Heart left ventricle (tissue), 16 donors: ENCODE data around the gene C3AR1. TPM values are rescaled to one million over a fixed set of nuclear protein-coding genes. Genes with fewer than 3 reads are reported as not detected.

Source experiments
- ATAC-seq, 4 donors: fragments of 200-7000 bp; cut with Tn5 transposase; one replicate each; pipeline ENCODE4 v1.9.1; 2020 to 2022; ENCODE audit warnings: moderate library complexity in 4 of 4, mild to moderate bottlenecking in 3 of 4, moderate number of reproducible peaks in 1 of 4
- DNase-seq, 5 donors: peaks; one replicate each; pipeline ENCODE4 v3.0.0-alpha.2; 2020
- H3K27ac ChIP-seq, 12 donors: fragments of 200-600 bp; sonication (generic) in 4 of 12; one replicate each; pipeline versions ENCODE4 v1.5.0 to v1.8.0; 2016 to 2022; ENCODE audit warnings: mild to moderate bottlenecking in 2 of 12
- H3K27me3 ChIP-seq, 9 donors: fragments of 200-600 bp; sonication (generic) in 2 of 9; one replicate each; pipeline versions ENCODE4 v1.5.1 to v1.8.0; 2016 to 2022; ENCODE audit warnings: mild to moderate bottlenecking in 3 of 9
- H3K36me3 ChIP-seq, 9 donors: fragments of 200-600 bp; sonication (generic) in 2 of 9; one replicate each; pipeline versions ENCODE4 v1.5.0 to v1.8.0; 2018 to 2022; ENCODE audit warnings: mild to moderate bottlenecking in 2 of 9
- H3K4me1 ChIP-seq, 12 donors: fragments of 200-600 bp; sonication (generic) in 4 of 12; one replicate each; pipeline versions ENCODE4 v1.5.0 to v1.8.0; 2016 to 2022; ENCODE audit warnings: mild to moderate bottlenecking in 3 of 12
- H3K4me3 ChIP-seq, 12 donors: fragments of 200-600 bp; sonication (generic) in 4 of 12; one replicate each; pipeline versions ENCODE4 v1.5.0 to v1.8.0; 2017 to 2022; ENCODE audit warnings: mild to moderate bottlenecking in 9 of 12, moderate library complexity in 4 of 12
- H3K9me3 ChIP-seq, 12 donors: fragments of 200-600 bp; sonication (generic) in 4 of 12; one replicate each; pipeline versions ENCODE4 v1.5.0 to v1.8.0; 2016 to 2022; ENCODE audit warnings: mild to moderate bottlenecking in 1 of 12
- CTCF ChIP-seq, 12 donors: fragments of 200-600 bp; sonication (generic) in 4 of 12; IDR thresholded peaks; one replicate each; pipeline versions ENCODE4 v1.5.0 to v1.8.0; 2018 to 2022; ENCODE audit warnings: antibody characterized with exemption in 12 of 12, mild to moderate bottlenecking in 5 of 12
- POLR2A ChIP-seq, 2 donors: fragments of 450-650 bp; IDR thresholded peaks; one replicate each; pipeline ENCODE4 v1.6.1; 2017; ENCODE audit warnings: antibody characterized with exemption in 2 of 2, mild to moderate bottlenecking in 2 of 2, moderate library complexity in 2 of 2
- WGBS, 4 donors: extraction: QIAGEN DNeasy Blood & Tissue Kit in 2 of 4; methylation state at CpG; one replicate each; pipeline versions ENCODE4 v1.1.5 to v1.1.7; 2013 to 2018; 5-methylcytosine and 5-hydroxymethylcytosine counted together
- intact Hi-C, 10 donors: fragments of 100-400 bp; cut with DNase I; formaldehyde crosslinking; loops; one replicate each; pipeline versions ENCODE4 v1.11.1 to v1.14.2; 2022
- polyA plus RNA-seq, 2 donors: library from polyadenylated mRNA; stranded (reverse); fragments of 200-250 nt; gene quantifications; one replicate each; pipeline ENCODE4 v1.2.3, GENCODE V29; 2013
- total RNA-seq, 9 donors: library from RNA; depleted of rRNA in 2 of 9; stranded (reverse); fragments of >200 nt in 2 of 9; fragmentation: NEBNext Ultra II Directional in 3 of 9; extraction: Animal tissue kit (Norgen Biotek cat#: 25700) in 3 of 9; gene quantifications; one replicate each; pipeline versions ENCODE4 v1.1.0 to v1.2.4, GENCODE V29; 2016 to 2023
- donor health status: ischemic (EF 13 %, LVEDD 7.1; RV severe dilation, severe dysfunction).
- donor health status: healthy with polysubstance abuse.
- donor health status: DM: no; HTN: yes; CAD: no.
- donor health status: DM: no; HTN: no; CAD: no.
- donor health status: ischemic (EF 25% LVEDD 6.9; RV normal size, moderate dysfunction).
- donor health status: ischemic (EF 25% LVEDD 5.7; RV mildly dilated, moderate dysfunction).
- donor health status: healthy.
- donor health status: DM: yes; HTN: yes; CAD: no.
- donor health status: ischemic (EF 35%, LVEDD 5.7; RV mildly dilated, moderate dysfunction).
- donor health status: nonischemic (EF 11% LVEDD 7.7; RV severe dilation, severe dysfunction).
- donor health status: DM: yes; HTN: yes; CAD: no.
- donor health status: PGD.
- donor health status: ischemic (EF 29% LVEDD 5.4; RV normal size, mild dysfunction).
- donor health status: nonischemic (EF 23%, LVEDD 6.1; RV moderate dilation, normal function).

The C3AR1 gene
- total and polyA plus RNA-seq, 11 donors: 1.4 to 49.3 (median 3.7) TPM

- DNase-seq (no peak), ATAC-seq (no peak)
- Histone ChIP-seq H3K36me3 (peaks cover 0 to 9% (median 0%) of the 10 kb centered on the region in 9 donors), H3K4me3 (peak overlapping the region in 7 of 12 donors; percentile 3 to 60 (median 32)), H3K27ac (peak overlapping the region in 3 of 12 donors; percentile 7 to 92 (median 38)), H3K9me3 (no peaks in the 10 kb centered on the region), H3K27me3 (no peaks in the 10 kb centered on the region), H3K4me1 (peaks cover 0 to 65% (median 0%) of the 10 kb centered on the region in 12 donors)
- TF ChIP-seq POLR2A (IDR thresholded peaks at IDR 0.05) (no peak), CTCF (IDR thresholded peaks at IDR 0.05) (no peak)
- intact Hi-C loops: no loop called here
These were observed 2.0 kb downstream of the C3AR1 start for GRCh38 chr12:8064131-8064530.

GRCh38 chr12:8058506-8058905 is 7.7 kb downstream of the C3AR1 start:
- peaks cover 0 to 64% (median 0%) of the 10 kb centered on the region in 12 donors for H3K4me1 ChIP-seq
- no peak for ATAC-seq

GRCh38 chr12:8057839-8058238 is 8.3 kb downstream of the C3AR1 start:
- Histone ChIP-seq H3K27me3 (no peaks in the 10 kb centered on the region), H3K4me1 (peaks cover 0 to 57% (median 0%) of the 10 kb centered on the region in 12 donors), H3K27ac (peak overlapping the region in 1 of 12 donors; percentile 59), H3K4me3 (peak overlapping the region in 1 of 12 donors; percentile 0), H3K9me3 (no peaks in the 10 kb centered on the region), H3K36me3 (peaks cover 0 to 40% (median 33%) of the 10 kb centered on the region in 9 donors)
- TF ChIP-seq CTCF (IDR thresholded peaks at IDR 0.05): no peak
- no peak for TF ChIP-seq POLR2A (IDR thresholded peaks at IDR 0.05)
- peak in 3 of 4 donors; percentile 22 to 75 (median 69) for ATAC-seq
- intact Hi-C loops: no loop called here
- 72 to 79% (median 78%) methylated on average over 4 of the region's 4 CpGs for WGBS, 4 donors
- DNase-seq: no peak

More at GRCh38 chr12:8058506-8058905, 7.7 kb downstream of the C3AR1 start:
- Histone ChIP-seq H3K27me3 (no peaks in the 10 kb centered on the region), H3K4me3 (peak overlapping the region in 1 of 12 donors; percentile 0), H3K36me3 (peaks cover 0 to 34% (median 26%) of the 10 kb centered on the region in 9 donors), H3K9me3 (no peaks in the 10 kb centered on the region), H3K27ac (peak overlapping the region in 1 of 12 donors; percentile 59)
- intact Hi-C loops: no loop called here
- WGBS, 4 donors: 64 to 81% (median 74%) methylated on average over 6 of the region's 6 CpGs
- TF ChIP-seq POLR2A (IDR thresholded peaks at IDR 0.05): no peak
- no peak for DNase-seq

- Histone ChIP-seq H3K9me3 (no peaks in the 10 kb centered on the region), H3K27ac (peak overlapping the region in 1 of 12 donors; percentile 59), H3K36me3 (peaks cover 0 to 46% (median 38%) of the 10 kb centered on the region in 9 donors), H3K4me1 (peaks cover 0 to 56% (median 0%) of the 10 kb centered on the region in 12 donors), H3K27me3 (no peaks in the 10 kb centered on the region), H3K4me3 (no peak overlapping the region)
- no peak for TF ChIP-seq POLR2A (IDR thresholded peaks at IDR 0.05)
- no peak for TF ChIP-seq CTCF (IDR thresholded peaks at IDR 0.05)
- DNase-seq (no peak), ATAC-seq (no peak)
- intact Hi-C loops: no loop called here
- WGBS, 4 donors: 71 to 75% (median 74%) methylated on average over 2 of the region's 2 CpGs
These were observed 8.9 kb downstream of the C3AR1 start for GRCh38 chr12:8057306-8057705.

- peak overlapping the region in 1 of 12 donors; percentile 33 for H3K27ac ChIP-seq
- DNase-seq (no peak), ATAC-seq (no peak)
- H3K36me3 ChIP-seq: peaks cover 0 to 67% (median 59%) of the 10 kb centered on the region in 9 donors
- intact Hi-C loops: no loop called here
- WGBS, 4 donors: 74 to 88% (median 87%) methylated on average over 2 of the region's 2 CpGs
- H3K4me3 ChIP-seq: no peak overlapping the region
- no peaks in the 10 kb centered on the region for H3K9me3 ChIP-seq
- TF ChIP-seq CTCF (IDR thresholded peaks at IDR 0.05) (no peak), POLR2A (IDR thresholded peaks at IDR 0.05) (no peak)
- peaks cover 0 to 53% (median 0%) of the 10 kb centered on the region in 12 donors for H3K4me1 ChIP-seq
- no peaks in the 10 kb centered on the region for H3K27me3 ChIP-seq
These were observed 11.3 kb downstream of the C3AR1 start for GRCh38 chr12:8054816-8055215.
